Gastroesophageal sphincter (tissue), 3 donors: ENCODE results near the gene SYNE3.

ENCODE experiments used
- POLR2A ChIP-seq, 2 donors: fragments of 450-650 bp; IDR thresholded peaks; one replicate each; pipeline ENCODE4 v1.6.1; 2017; ENCODE audit warnings: antibody characterized with exemption in 2 of 2, mild to moderate bottlenecking in 2 of 2, moderate library complexity in 1 of 2
- POLR2AphosphoS5 ChIP-seq: sonication (generic); formaldehyde crosslinking; IDR thresholded peaks from one replicate; pipeline ENCODE4 v1.6.1; 2017; ENCODE audit warnings: antibody characterized with exemption
- TF ChIP-seq, protein P1 (sequence below), 4 experiments: fragments of 200-600 bp in 2 of 4; fragments of 450-650 bp in 2 of 4; sonication (generic) in 1 of 4; IDR thresholded peaks; one replicate each; pipeline ENCODE4 v1.5.1; 2017 to 2019; ENCODE audit warnings: antibody characterized with exemption in 4 of 4, mild to moderate bottlenecking in 2 of 4, moderate library complexity in 2 of 4

DNA sequence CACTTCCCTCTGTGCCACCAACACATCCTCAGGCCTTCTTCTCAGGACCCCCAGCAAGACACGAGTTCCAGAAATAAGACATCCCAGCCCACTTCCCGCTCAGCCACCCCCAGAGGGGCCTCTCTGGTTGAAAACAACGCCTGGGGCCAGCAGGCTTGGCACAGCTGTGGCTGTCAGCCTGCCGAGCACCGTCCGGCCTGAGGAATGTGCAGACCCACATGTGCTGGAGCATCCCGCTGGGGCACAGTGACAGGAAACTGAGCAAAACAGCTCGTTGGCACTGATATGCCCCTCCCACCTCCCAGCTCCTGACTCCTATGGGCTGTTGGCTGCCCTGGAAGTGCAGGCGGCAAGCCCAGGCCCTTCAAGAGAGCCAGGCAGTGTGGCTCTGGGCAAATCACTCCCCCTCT is 1.4 kb downstream of the SYNE3 start:
- TF ChIP-seq POLR2A (IDR thresholded peaks at IDR 0.05) (no peak), POLR2AphosphoS5 (no peak)
- TF ChIP-seq, protein P1, sequence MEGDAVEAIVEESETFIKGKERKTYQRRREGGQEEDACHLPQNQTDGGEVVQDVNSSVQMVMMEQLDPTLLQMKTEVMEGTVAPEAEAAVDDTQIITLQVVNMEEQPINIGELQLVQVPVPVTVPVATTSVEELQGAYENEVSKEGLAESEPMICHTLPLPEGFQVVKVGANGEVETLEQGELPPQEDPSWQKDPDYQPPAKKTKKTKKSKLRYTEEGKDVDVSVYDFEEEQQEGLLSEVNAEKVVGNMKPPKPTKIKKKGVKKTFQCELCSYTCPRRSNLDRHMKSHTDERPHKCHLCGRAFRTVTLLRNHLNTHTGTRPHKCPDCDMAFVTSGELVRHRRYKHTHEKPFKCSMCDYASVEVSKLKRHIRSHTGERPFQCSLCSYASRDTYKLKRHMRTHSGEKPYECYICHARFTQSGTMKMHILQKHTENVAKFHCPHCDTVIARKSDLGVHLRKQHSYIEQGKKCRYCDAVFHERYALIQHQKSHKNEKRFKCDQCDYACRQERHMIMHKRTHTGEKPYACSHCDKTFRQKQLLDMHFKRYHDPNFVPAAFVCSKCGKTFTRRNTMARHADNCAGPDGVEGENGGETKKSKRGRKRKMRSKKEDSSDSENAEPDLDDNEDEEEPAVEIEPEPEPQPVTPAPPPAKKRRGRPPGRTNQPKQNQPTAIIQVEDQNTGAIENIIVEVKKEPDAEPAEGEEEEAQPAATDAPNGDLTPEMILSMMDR (IDR thresholded peaks at IDR 0.05): no peak
